ENCODE data around the gene PLK5.

The PLK5 gene

GRCh38 chr19:1556390-1557070 lies 32.7 kb downstream of the PLK5 start:
- DNase-seq: no peak

- no peak for DNase-seq
These were observed 34.7 kb downstream of the PLK5 start for GRCh38 chr19:1558552-1558951.

GRCh38 chr19:1560286-1560882 lies 36.5 kb downstream of the PLK5 start:
- DNase-seq: no peak

DNA sequence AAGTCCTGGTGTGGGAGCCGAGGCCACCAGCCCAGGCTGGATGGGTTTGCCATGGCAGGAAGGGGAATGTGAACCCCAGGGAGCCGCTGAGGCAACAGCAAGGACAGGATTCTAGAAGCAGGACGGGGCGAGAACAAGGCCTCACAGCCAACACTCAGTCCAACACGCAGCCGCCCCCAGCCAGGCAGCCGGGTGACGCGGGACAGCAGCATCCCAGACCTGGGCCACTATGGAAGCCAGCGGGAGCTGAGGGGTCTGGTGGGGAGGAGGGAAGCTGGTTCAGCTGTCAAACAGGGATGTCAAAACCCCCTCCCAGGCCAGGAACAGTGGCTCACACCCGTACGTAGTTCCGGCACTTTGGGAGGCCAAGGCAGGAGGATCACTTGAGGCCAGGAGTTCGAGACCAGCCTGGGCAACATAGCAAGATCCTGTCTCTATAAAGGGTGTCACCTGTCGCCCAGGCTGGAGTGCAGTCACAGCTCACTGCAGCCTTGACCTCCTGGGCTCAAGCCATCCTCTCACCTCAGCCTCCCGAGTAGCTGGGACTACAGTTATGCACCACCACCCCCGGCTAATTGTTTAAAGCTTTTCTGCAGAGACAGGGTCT lies 37.5 kb downstream of the PLK5 start:
- no peak for DNase-seq

DNA sequence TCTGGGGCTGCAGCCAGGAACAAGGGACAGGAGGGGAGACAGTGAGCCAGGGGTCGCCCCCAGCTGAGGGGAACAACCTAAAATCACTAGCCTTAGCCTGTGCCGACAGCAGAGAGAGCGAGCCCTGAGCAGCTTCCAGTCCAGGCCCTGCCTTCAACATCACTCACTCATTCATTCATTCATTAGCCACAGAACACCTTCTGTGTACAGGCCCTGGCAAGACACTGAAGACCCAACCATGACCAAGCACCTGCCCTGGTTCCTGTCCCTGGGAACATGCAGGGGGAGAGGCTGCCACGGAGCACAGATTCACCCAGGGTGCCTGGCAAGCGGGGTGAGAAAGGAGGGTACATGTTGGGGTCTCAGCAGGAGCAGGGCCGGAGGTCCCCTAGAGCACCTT lies 39.4 kb downstream of the PLK5 start:
- DNase-seq: no peak

DNA sequence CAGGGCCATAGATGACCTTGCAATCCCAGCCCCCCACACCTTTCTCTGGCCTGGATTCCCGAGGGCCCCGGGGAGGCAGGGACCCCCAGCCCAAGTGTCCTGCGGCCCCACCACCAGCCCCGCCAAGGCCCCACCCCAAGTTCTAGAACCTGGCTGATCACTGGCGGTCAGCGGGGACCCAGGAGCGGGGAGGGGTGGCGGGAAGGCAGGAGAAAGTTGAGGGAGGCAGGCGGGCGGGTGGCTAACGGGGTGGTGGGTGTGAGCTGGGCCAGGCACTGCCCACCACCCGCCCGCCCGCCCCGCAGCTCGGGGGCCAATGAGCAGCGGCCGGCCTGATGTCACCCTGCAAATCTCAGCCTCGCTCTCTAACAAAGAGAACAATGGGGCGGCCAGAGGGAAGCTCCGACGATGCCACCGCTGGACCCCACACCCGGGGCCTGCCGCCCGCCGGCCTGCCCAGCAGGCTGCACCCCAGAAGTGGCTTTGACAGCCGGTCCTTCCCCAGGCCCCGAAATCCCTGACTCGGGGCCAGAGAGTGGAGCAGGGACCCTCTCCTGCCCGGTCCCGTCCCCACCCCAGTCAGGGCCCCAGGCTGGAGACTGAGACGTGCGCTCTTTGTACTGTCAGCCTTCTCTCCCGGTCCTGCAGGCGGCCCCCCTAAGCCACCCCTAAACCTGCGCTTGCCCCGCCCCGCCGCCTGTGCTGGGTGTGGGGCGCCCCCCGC lies 42.7 kb downstream of the PLK5 start:
- DNase-seq: peak; percentile 96

DNA sequence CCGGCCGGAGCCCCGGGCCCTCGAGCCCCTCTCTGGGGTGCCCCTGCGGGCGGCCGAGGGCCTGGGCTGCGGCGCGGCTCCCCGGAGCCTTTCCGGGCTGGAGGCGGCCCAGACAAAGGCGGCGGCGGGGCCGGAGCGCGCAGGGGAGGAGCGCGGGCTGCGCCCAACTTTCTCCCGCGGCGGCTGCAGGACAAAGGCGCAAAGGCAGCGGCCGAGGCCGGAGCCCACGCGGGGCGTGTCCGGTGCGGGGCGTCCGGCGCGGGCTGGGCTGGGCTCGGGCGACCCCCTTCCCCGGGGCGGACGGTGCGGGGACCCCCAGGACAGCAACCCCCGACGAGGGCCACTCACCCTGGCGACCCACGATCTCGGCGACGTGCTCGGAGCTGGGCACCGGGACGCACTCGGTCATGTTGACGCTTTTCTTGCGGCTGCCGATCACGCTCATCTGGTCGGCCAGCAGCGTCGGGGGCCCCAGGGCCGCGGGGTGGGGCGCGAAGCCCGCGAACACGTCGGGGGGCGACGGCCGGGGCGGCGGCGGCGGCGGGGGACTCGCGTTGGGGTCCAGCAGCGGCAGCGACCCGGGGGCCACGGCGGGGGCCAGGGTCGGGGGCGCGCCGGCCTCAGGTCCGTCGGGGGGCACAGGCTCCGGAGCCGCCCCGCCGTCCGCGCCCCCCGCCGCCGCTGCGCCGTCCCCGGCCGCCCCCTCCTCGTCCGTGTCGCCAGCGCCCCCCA lies 43.4 kb downstream of the PLK5 start:
- DNase-seq: no peak

- DNase-seq: no peak
These were observed 44.0 kb downstream of the PLK5 start for GRCh38 chr19:1567848-1568227.

DNA sequence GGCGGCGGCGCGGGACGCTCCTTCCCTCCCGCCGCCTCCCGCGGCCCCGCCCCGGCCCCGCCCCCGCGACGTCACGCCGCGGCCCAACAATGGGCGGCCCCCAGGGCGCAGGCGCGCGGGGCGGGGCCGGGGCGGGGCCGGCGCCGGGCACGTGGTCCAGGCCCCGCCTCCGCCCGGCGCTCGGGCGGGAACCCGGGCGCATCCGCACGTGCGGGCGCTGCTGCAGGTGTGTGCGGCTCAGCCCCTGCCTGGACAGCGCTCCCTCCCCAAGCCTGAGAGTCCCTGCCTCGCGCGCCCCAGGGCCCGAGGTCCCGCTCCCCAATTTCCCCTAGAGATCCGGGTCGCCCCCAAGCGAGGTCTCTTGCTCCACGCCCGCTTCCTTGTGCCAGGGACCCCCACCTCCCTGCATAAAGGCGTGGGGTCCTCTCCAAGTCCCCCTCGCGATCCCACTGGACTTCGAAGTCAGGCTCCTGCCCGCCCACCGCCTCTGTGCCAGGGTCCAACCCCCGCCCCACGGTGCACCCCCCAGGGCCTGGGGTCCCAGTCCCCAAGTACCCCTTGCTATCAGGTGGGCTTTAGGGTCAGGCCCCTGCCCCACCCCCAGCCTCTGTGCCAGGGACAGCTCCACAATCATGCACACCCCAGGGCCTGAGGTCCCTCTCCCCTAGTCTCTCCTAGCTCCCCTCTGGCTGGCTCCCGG lies 44.6 kb downstream of the PLK5 start, which contains the start of gene MEX3D:
Gene MEX3D, minus strand, starts transcription at position 6 of the 700 bp plus-strand sequence. CDS start 267 bp downstream, outside the sequence.
- DNase-seq: peak; percentile 92

DNA sequence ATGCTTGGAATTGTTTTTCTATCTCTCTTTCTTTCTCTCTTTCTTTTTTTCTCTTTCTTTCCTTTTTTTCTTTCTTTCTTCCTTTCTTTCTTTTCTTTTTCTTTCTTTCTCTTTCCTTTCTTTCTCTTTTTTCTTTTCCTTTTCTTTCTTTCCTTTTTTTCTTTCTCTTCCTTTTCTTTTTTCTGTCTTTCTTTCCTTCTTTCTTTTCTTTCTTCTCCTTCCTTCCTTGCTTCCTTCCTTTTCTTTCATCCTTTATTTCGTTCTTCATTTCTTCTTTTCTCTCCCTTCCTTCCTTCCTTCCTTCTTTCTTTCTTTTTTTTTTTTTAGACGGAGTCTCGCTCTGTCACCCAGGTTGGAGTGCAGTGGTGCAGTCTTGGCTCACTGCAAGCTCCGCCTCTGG lies 46.1 kb downstream of the PLK5 start:
- no peak for DNase-seq

DNA sequence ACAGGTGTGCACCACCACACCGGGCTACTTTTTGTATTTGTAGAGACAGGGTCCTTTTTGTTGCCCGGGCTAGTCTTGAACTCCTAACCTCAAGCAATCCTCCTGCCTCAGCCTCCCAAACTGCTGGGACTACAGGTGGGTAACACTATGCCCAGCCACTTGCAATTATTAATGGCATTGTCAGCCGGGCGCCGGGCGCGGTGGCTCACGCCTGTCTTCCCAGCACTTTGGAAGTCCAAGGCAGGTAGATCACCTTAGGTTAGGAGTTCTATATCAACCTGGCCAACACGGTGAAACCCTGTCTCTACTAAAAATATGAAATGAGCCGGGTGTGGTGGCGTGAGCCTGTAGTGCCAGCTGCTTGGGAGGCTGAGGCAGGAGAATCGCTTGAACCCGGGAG lies 47.0 kb downstream of the PLK5 start:
- no peak for DNase-seq

- DNase-seq: no peak
These were observed 47.5 kb downstream of the PLK5 start for GRCh38 chr19:1571358-1571757.

DNA sequence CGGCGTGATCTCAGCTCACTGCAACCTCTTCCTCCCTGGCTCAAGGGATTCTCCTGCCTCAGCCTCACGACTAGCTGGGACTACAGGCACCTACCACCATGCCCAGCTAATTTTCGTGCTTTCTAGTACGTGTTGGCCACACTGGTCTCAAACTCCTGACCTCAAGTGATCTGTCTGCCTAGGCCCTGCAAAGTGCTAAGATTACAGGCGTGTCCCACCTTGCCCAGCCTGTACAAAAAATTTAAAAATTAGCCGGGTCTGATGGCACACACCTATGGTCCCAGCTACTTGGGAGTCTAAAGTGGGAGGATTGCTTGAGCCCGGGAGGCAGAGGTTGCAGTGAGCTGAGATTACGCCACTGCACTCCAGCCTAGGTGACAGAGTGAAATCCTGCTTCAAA lies 48.9 kb downstream of the PLK5 start:
- no peak for DNase-seq

DNA sequence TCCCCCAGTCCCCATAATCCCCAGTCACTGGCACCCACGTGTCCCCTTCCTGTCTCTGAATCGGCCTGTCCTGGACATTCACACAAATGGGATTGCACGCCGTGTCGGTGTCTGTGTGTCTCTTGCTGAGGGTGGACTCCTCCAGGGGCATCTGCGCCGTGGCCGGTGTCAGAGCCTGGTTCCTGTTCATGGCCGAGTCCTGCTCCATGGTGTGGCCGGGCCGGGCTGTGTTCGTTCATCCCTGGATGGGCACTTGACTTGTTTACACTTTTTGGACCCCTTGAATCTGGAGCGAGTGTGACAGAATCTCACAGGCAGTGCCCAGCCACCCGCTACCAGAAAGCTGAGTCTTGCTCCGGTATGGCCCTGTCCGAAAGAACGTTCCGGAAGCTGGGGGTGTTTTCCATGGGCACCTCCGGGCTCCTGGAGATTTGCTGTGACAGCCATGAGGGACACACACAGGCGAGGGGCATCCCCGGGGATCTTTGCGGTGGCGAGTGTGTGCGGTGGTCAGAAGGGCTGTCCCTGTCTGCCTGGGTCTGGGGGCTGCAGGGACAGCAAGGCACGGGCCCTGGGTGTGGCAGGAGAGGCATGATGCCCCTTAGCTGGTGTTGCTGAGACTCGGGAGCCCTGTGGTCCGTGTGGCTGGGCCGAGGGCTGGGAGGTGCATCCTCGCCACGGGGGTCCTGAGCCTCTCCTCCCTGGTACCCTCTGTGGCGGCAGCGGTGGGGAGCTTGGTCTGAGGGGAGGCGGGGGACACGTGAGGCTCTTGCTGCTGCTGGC lies 50.7 kb downstream of the PLK5 start:
- no peak for DNase-seq

- DNase-seq: no peak
These were observed 51.7 kb downstream of the PLK5 start for GRCh38 chr19:1575323-1576241.

GRCh38 chr19:1576242-1577089 lies 52.6 kb downstream of the PLK5 start:
- no peak for DNase-seq

- no peak for DNase-seq
These were observed 53.4 kb downstream of the PLK5 start for GRCh38 chr19:1577090-1577928.

DNA sequence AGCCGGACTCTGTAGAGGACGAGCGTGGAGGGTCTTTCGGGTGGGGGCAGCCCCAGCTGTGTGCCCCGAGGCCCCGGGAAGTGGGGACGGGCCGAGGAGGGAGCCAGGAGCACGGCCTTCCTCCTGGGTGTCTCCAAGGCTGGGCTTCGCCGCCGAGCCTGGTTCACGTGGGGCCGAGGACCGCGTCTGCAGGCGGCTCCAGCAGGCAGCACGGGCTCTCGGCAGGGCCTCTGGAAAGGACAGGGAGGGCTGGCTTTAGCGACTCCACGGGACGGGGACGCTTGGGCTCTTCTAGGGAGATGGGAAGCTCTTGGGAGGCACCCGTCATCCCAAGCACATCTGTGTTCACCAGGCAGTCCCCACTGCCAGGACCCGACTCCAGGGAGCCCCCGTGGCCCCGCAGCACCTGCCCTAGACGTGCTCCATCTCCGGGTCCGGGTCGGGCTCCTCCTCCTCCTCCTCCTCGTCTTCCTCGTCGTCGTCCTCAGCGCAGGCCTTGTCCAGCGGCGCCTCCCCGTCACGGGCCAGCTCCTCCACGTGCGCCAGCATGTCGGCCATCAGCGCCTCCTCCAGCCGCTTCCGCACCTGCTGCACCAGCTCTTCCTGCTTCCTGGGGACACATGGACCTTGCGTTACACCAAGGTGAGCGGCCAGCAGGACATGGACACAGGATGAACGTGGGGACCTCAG lies 54.2 kb downstream of the PLK5 start:
- no peak for DNase-seq
